IMR-90 (cell line): ENCODE measurements around the gene ZMAT5. TPM values are rescaled to one million over a fixed set of nuclear protein-coding genes. Genes with fewer than 3 reads are reported as not detected.

Source experiments
- ATAC-seq: fragments of 200-7000 bp; cut with Tn5 transposase; 2 replicates; pipeline ENCODE4 v1.9.1; 2020; ENCODE audit warnings: low read depth, mild to moderate bottlenecking, moderate library complexity
- BruUV-seq: library from RNA; stranded (reverse); fragments of 400-500 nt; replicated peaks from 2 replicates; lab custom pipeline; 2021; lab: Mats Ljungman, UMichigan
- CTCF ChIA-PET: fragments of 300-600 bp; formaldehyde crosslinking; extraction: SDS; loops from one replicate; lab custom pipeline; 2021; ENCODE audit warnings: antibody characterized with exemption; lab: Yijun Ruan, JAX
- POLR2A ChIA-PET: fragments of 300-600 bp; sonication (Branson Sonifier 250); formaldehyde crosslinking; loops from one replicate; lab custom pipeline; 2022; ENCODE audit warnings: antibody characterized with exemption; ENCODE audit not compliant: unreplicated experiment; lab: Charles Lee
- DNase-seq: peaks from one replicate; pipeline ENCODE4 v3.0.0; 2013
- H2AFZ ChIP-seq: replicated peaks from 2 replicates; pipeline ENCODE3; 2013; ENCODE audit warnings: low read length, mild to moderate bottlenecking; ENCODE audit not compliant: poor library complexity
- H2AK5ac ChIP-seq: 2 replicates; pipeline ENCODE4 v1.6.1; 2013; ENCODE audit warnings: low read depth, low read length, inconsistent platforms
- H2AK9ac ChIP-seq: replicated peaks from 2 replicates; pipeline ENCODE3; 2013; ENCODE audit warnings: mild to moderate bottlenecking, low read depth, low read length, moderate library complexity; ENCODE audit not compliant: poor library complexity
- H2BK120ac ChIP-seq: 2 replicates; pipeline ENCODE4 v1.6.1; 2013; ENCODE audit warnings: low read depth, low read length, inconsistent platforms
- H2BK15ac ChIP-seq: 3 replicates; pipeline ENCODE4 v1.6.1; 2013; ENCODE audit warnings: low read depth, low read length, inconsistent platforms
- H2BK20ac ChIP-seq: 2 replicates; pipeline ENCODE4 v1.6.1; 2013; ENCODE audit warnings: low read depth, mild to moderate bottlenecking, inconsistent platforms, low read length, moderate library complexity
- H2BK5ac ChIP-seq: 2 replicates; pipeline ENCODE4 v1.6.1; 2013; ENCODE audit warnings: mild to moderate bottlenecking, low read depth, low read length, inconsistent platforms; ENCODE audit not compliant: poor library complexity, severe bottlenecking
- H3K14ac ChIP-seq: replicated peaks from 2 replicates; pipeline ENCODE4 v1.6.1; 2013; ENCODE audit warnings: low read depth, low read length, inconsistent platforms
- H3K18ac ChIP-seq: 2 replicates; pipeline ENCODE4 v1.6.1; 2013; ENCODE audit warnings: low read depth, low read length, control low read depth
- H3K23ac ChIP-seq: 2 replicates; pipeline ENCODE4 v1.6.1; 2013; ENCODE audit warnings: low read depth, low read length, inconsistent platforms
- H3K27ac ChIP-seq: 2 replicates; pipeline ENCODE4 v1.5.1; 2013; ENCODE audit warnings: mild to moderate bottlenecking, control low read depth, low read length; ENCODE audit not compliant: insufficient read depth
- H3K27me3 ChIP-seq: 2 replicates; pipeline ENCODE4 v1.6.1; 2013; ENCODE audit warnings: low read length; ENCODE audit not compliant: control insufficient read depth, insufficient read depth
- H3K36me3 ChIP-seq: 2 replicates; pipeline ENCODE4 v1.6.1; 2013; ENCODE audit warnings: low read length, mixed read lengths; ENCODE audit not compliant: control insufficient read depth, insufficient read depth
- H3K4ac ChIP-seq: 2 replicates; pipeline ENCODE4 v1.6.1; 2013; ENCODE audit warnings: low read depth, low read length, inconsistent platforms
- H3K4me1 ChIP-seq: 2 replicates; pipeline ENCODE4 v1.6.1; 2013; ENCODE audit warnings: low read length, mixed read lengths; ENCODE audit not compliant: control insufficient read depth, insufficient read depth
- H3K4me2 ChIP-seq: 2 replicates; pipeline ENCODE4 v1.6.1; 2013; ENCODE audit warnings: low read depth, mild to moderate bottlenecking, control low read depth, low read length, moderate library complexity
- H3K4me3 ChIP-seq: 2 replicates; pipeline ENCODE4 v1.5.1; 2013; ENCODE audit warnings: low read depth, mild to moderate bottlenecking, control low read depth, low read length, moderate library complexity; ENCODE audit not compliant: insufficient read depth
- H3K56ac ChIP-seq: 2 replicates; pipeline ENCODE4 v1.6.1; 2013; ENCODE audit warnings: low read length, inconsistent platforms; ENCODE audit not compliant: insufficient read depth; ENCODE audit errors: extremely low read depth
- H3K79me1 ChIP-seq, 2 experiments: 2 replicates each; pipeline ENCODE4 v1.6.1; 2013; ENCODE audit warnings: low read length in 2 of 2, inconsistent platforms in 1 of 2, low read depth in 1 of 2
- H3K9ac ChIP-seq: 2 replicates; pipeline ENCODE4 v1.6.1; 2013; ENCODE audit warnings: low read depth, low read length, control low read depth
- H3K9me1 ChIP-seq: 2 replicates; pipeline ENCODE4 v1.6.1; 2013; ENCODE audit warnings: low read length, inconsistent platforms; ENCODE audit not compliant: insufficient read depth
- H3K9me3 ChIP-seq: 2 replicates; pipeline ENCODE4 v1.6.1; 2013; ENCODE audit warnings: low read length; ENCODE audit not compliant: control insufficient read depth, insufficient read depth
- H4K20me1 ChIP-seq: 2 replicates; pipeline ENCODE4 v1.6.1; 2013; ENCODE audit warnings: low read length, inconsistent platforms; ENCODE audit not compliant: insufficient read depth
- H4K5ac ChIP-seq: 2 replicates; pipeline ENCODE4 v1.6.1; 2013; ENCODE audit warnings: mild to moderate bottlenecking, low read depth, low read length, control low read depth
- H4K8ac ChIP-seq, 2 experiments: 2 replicates each; pipeline ENCODE4 v1.6.1; 2013; ENCODE audit warnings: low read depth in 2 of 2, low read length in 2 of 2, control low read depth in 1 of 2, inconsistent platforms in 1 of 2
- H4K91ac ChIP-seq: 2 replicates; pipeline ENCODE4 v1.6.1; 2013; ENCODE audit warnings: low read depth, low read length, inconsistent platforms; ENCODE audit not compliant: insufficient read depth
- BHLHE40 ChIP-seq: fragments of 150-350 bp; IDR thresholded peaks from 2 replicates; pipeline ENCODE4 v1.6.1; 2016; ENCODE audit warnings: mild to moderate bottlenecking, low read depth, low read length
- CEBPB ChIP-seq: IDR thresholded peaks from 2 replicates; pipeline ENCODE4 v1.6.1; 2012; ENCODE audit warnings: low read depth, low read length, improper control_type of control experiment
- CHD1 ChIP-seq: IDR thresholded peaks from 2 replicates; pipeline ENCODE4 v1.6.1; 2012; ENCODE audit warnings: low read depth, low read length, improper control_type of control experiment
- FOS ChIP-seq: fragments of 150-350 bp; IDR thresholded peaks from 2 replicates; pipeline ENCODE4 v1.6.1; 2016; ENCODE audit warnings: low read depth, low read length
- MAFK ChIP-seq: IDR thresholded peaks from 2 replicates; pipeline ENCODE4 v1.6.1; 2012; ENCODE audit warnings: low read depth, low read length, improper control_type of control experiment
- MAZ ChIP-seq: IDR thresholded peaks from 2 replicates; pipeline ENCODE4 v1.6.1; 2012; ENCODE audit warnings: low read depth, mild to moderate bottlenecking, low read length, improper control_type of control experiment, moderate library complexity, borderline replicate concordance
- MXI1 ChIP-seq: IDR thresholded peaks from 2 replicates; pipeline ENCODE4 v1.6.1; 2012; ENCODE audit warnings: low read depth, mild to moderate bottlenecking, low read length, moderate library complexity, borderline replicate concordance
- NFE2L2 ChIP-seq: fragments of 150-350 bp; IDR thresholded peaks from 2 replicates; pipeline ENCODE4 v1.6.1; 2016; ENCODE audit warnings: low read depth, mild to moderate bottlenecking, low read length
- POLR2A ChIP-seq: IDR thresholded peaks from 2 replicates; pipeline ENCODE4 v1.6.1; 2012; ENCODE audit warnings: mild to moderate bottlenecking, low read depth, low read length
- RAD21 ChIP-seq: IDR thresholded peaks from 2 replicates; pipeline ENCODE4 v1.6.1; 2012; ENCODE audit warnings: low read length, improper control_type of control experiment
- RCOR1 ChIP-seq: IDR thresholded peaks from 2 replicates; pipeline ENCODE4 v1.6.1; 2012; ENCODE audit warnings: mild to moderate bottlenecking, low read length, improper control_type of control experiment; ENCODE audit not compliant: insufficient replicate concordance
- RFX5 ChIP-seq: IDR thresholded peaks from 2 replicates; pipeline ENCODE4 v1.8.0; 2012; ENCODE audit warnings: low read depth, mild to moderate bottlenecking, low read length, moderate library complexity
- SMC3 ChIP-seq: fragments of 150-350 bp; IDR thresholded peaks from 2 replicates; pipeline ENCODE4 v1.6.1; 2016; ENCODE audit warnings: low read depth, mild to moderate bottlenecking, antibody characterized with exemption, low read length, moderate library complexity
- WGBS, 2 experiments: methylation state at CpG; one replicate each; pipeline versions ENCODE4 v1.1.5 to v1.1.7; 2013; ENCODE audit warnings: missing lambda C conversion rate in 2 of 2; ENCODE audit not compliant: insufficient read length in 1 of 2; ENCODE audit errors: extremely low coverage in 2 of 2; 5-methylcytosine and 5-hydroxymethylcytosine counted together
- dilution Hi-C: fragments of 300-500 bp; cut with HindIII; formaldehyde crosslinking; loops from one replicate; pipeline ENCODE4 v1.14.3; 2018; ENCODE audit warnings: low sequenced_read_pairs; ENCODE audit not compliant: unreplicated experiment
- in situ Hi-C: fragments of 300-500 bp; cut with MboI; formaldehyde crosslinking; loops from 3 replicates; pipeline ENCODE4 v1.14.3; 2019; ENCODE audit warnings: low sequenced_read_pairs, inconsistent platforms, mixed read lengths
- intact Hi-C: fragments of 100-400 bp; cut with micrococcal nuclease; formaldehyde crosslinking; loops from 2 replicates; pipeline ENCODE4 v1.10.0; 2022
- polyA plus RNA-seq, 3 experiments: library from polyadenylated mRNA; depleted of rRNA; stranded (reverse); fragments of >200 nt; gene quantifications; 2 replicates each; pipeline ENCODE4 v1.2.3, GENCODE V29; 2012; ENCODE audit warnings: low replicate concordance in 1 of 3
- total RNA-seq: library from RNA; depleted of rRNA; stranded (reverse); fragments of >200 nt; gene quantifications from 2 replicates; pipeline ENCODE4 v1.2.3, GENCODE V29; 2012
- TF ChIP-seq, protein P1 (sequence below): fragments of 150-350 bp; IDR thresholded peaks from 2 replicates; pipeline ENCODE4 v1.6.1; 2016; ENCODE audit warnings: low read depth, mild to moderate bottlenecking, low read length, moderate library complexity, borderline replicate concordance
- TF ChIP-seq, protein P2 (sequence below): conservative IDR thresholded peaks from 2 replicates; pipeline ENCODE4 v1.5.1; 2012; ENCODE audit warnings: mild to moderate bottlenecking, low read depth, low read length, improper control_type of control experiment
- TF ChIP-seq, protein P3 (sequence below): fragments of 150-350 bp; IDR thresholded peaks from 2 replicates; pipeline ENCODE4 v1.6.1; 2017; ENCODE audit warnings: mild to moderate bottlenecking, antibody characterized with exemption, low read length, low read depth

The ZMAT5 gene
- total and polyA plus RNA-seq, 2 of the 4 experiments (the other 2 are of a cell fraction), result 21.7 to 31.8 TPM

DNA sequence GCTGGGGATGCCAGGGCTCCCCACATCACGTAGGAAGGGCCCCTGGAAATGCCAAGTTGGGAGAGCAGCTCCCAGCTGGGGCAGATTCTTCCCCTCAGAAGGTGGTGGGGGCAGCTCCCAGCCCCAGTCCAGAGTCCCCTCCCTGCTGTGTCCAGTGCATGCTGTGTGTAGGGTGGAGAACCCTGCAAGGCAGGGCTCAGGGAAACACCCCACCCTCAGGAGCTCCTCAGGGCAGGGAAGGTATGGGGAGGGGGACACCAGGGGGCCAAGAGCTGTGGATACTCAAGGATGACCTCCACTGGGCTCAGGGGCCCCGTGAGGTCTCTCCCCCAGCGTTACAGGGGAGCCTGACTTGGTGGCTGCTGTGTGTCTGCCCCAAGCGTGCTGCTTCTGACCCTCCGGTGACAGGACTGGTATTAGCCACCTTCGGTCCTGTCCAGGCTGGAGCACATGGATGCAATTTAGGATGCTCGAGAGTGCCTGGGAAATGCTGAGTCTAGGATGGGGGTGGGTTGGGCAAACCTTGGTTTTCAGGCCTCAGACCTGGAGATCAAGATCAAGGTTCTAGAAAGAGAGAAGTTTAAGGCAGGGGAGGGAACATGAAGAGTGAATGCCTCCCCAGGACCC, 63.1 kb downstream of the ZMAT5 start:
- dilution Hi-C loops, result no loop called here
- H3K56ac ChIP-seq, result no peak overlapping the region
- CTCF ChIA-PET, result no interaction called here

More for the DNA sequence above, 63.1 kb downstream of the ZMAT5 start:
- H3K18ac ChIP-seq, result no peak overlapping the region
- no peak overlapping the region for H3K4me2 ChIP-seq
- TF ChIP-seq, protein P1, sequence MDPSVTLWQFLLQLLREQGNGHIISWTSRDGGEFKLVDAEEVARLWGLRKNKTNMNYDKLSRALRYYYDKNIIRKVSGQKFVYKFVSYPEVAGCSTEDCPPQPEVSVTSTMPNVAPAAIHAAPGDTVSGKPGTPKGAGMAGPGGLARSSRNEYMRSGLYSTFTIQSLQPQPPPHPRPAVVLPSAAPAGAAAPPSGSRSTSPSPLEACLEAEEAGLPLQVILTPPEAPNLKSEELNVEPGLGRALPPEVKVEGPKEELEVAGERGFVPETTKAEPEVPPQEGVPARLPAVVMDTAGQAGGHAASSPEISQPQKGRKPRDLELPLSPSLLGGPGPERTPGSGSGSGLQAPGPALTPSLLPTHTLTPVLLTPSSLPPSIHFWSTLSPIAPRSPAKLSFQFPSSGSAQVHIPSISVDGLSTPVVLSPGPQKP, result no peak
- TF ChIP-seq MAFK (no peak), MAZ (no peak), CHD1 (no peak), BHLHE40 (no peak), FOS (no peak), MXI1 (no peak), POLR2A (no peak), RAD21 (no peak), CEBPB (no peak), NFE2L2 (no peak), RCOR1 (no peak), RFX5 (no peak), SMC3 (no peak)
- TF ChIP-seq, protein P2, sequence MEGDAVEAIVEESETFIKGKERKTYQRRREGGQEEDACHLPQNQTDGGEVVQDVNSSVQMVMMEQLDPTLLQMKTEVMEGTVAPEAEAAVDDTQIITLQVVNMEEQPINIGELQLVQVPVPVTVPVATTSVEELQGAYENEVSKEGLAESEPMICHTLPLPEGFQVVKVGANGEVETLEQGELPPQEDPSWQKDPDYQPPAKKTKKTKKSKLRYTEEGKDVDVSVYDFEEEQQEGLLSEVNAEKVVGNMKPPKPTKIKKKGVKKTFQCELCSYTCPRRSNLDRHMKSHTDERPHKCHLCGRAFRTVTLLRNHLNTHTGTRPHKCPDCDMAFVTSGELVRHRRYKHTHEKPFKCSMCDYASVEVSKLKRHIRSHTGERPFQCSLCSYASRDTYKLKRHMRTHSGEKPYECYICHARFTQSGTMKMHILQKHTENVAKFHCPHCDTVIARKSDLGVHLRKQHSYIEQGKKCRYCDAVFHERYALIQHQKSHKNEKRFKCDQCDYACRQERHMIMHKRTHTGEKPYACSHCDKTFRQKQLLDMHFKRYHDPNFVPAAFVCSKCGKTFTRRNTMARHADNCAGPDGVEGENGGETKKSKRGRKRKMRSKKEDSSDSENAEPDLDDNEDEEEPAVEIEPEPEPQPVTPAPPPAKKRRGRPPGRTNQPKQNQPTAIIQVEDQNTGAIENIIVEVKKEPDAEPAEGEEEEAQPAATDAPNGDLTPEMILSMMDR, result no peak
- TF ChIP-seq, protein P3, sequence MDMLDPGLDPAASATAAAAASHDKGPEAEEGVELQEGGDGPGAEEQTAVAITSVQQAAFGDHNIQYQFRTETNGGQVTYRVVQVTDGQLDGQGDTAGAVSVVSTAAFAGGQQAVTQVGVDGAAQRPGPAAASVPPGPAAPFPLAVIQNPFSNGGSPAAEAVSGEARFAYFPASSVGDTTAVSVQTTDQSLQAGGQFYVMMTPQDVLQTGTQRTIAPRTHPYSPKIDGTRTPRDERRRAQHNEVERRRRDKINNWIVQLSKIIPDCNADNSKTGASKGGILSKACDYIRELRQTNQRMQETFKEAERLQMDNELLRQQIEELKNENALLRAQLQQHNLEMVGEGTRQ, result no peak
- H3K9me1 ChIP-seq, result 0 out of 2 replicates have a peak, but pooled peaks cover 2% of the 10 kb centered on the region
- in situ Hi-C loops, result no loop called here
- peaks cover 11% of the 10 kb centered on the region for H4K20me1 ChIP-seq
- DNase-seq (no peak), ATAC-seq (no peak)
- peaks cover 14% of the 10 kb centered on the region for H3K4me1 ChIP-seq
- no peak overlapping the region for H2BK5ac ChIP-seq
- H3K79me1 ChIP-seq, result no peaks in the 10 kb centered on the region
- no TSS peak for BruUV-seq
- WGBS, 2 experiments, result 65% methylated on average over 5 of the region's 7 CpGs; no CpG with 5 or more reads in 1 of the 2 experiments
- no peak overlapping the region for H3K4ac ChIP-seq
- no peak overlapping the region for H3K14ac ChIP-seq
- H2AK9ac ChIP-seq, result no peak overlapping the region
- H2AK5ac ChIP-seq, result no peak overlapping the region
- peaks cover 14% of the 10 kb centered on the region for H3K27me3 ChIP-seq
- H4K91ac ChIP-seq, result no peak overlapping the region
- H3K36me3 ChIP-seq, result no peaks in the 10 kb centered on the region
- intact Hi-C loops, result loop anchor here (5.0 kb wide), 1 partner anchor 384 kb away; no protein-coding TSS in a partner anchor
- no peak overlapping the region for H3K4me3 ChIP-seq
- no peak overlapping the region for H3K9ac ChIP-seq
- H2BK15ac ChIP-seq, result no peak overlapping the region
- POLR2A ChIA-PET, result no interaction called here
- no peak overlapping the region for H4K8ac ChIP-seq
- H3K23ac ChIP-seq, result no peak overlapping the region
- no peak overlapping the region for H2BK120ac ChIP-seq
- H2BK20ac ChIP-seq, result no peak overlapping the region
- H2AFZ ChIP-seq, result no peak overlapping the region
- H4K5ac ChIP-seq, result no peak overlapping the region
- H3K27ac ChIP-seq, result no peak overlapping the region
- no peaks in the 10 kb centered on the region for H3K9me3 ChIP-seq
